ENCODE measurements around the gene FZD2. TPM values are rescaled to one million over a fixed set of nuclear protein-coding genes. Genes with fewer than 3 reads are reported as not detected.
"Not testable (repeated sequence)": the region's sequence is repeated elsewhere in the genome, so short reads cannot be mapped to it uniquely, and the experiment has no call there.

Gene FZD2
- total RNA-seq, 1 experiment from 2014 or later, result 0.55 TPM

- DNase-seq (ENCODE audit: low read depth, low spot score), result no peak
- in situ Hi-C loops (cut with HindIII; ENCODE audit: low pct_unique_long_range_greater_than_20kb, low sequenced_read_pairs), result no loop called here
Observed at GRCh38 chr17:44564429-44564828, 7.1 kb downstream of the FZD2 start.

- DNase-seq (ENCODE audit: low read depth, low spot score), result peak; percentile 27
- in situ Hi-C loops (cut with HindIII; ENCODE audit: low pct_unique_long_range_greater_than_20kb, low sequenced_read_pairs), result no loop called here
Observed at GRCh38 chr17:44565866-44566443, 8.7 kb downstream of the FZD2 start.

GRCh38 chr17:44568311-44568944 lies 11.1 kb downstream of the FZD2 start:
- DNase-seq (ENCODE audit: low read depth, low spot score); in situ Hi-C loops (cut with HindIII; ENCODE audit: low pct_unique_long_range_greater_than_20kb, low sequenced_read_pairs): not testable (repeated sequence)

- in situ Hi-C loops (cut with HindIII; ENCODE audit: low pct_unique_long_range_greater_than_20kb, low sequenced_read_pairs), result no loop called here
- peak; percentile 31 for DNase-seq (ENCODE audit: low read depth, low spot score)
Observed at GRCh38 chr17:44568945-44569858, 11.9 kb downstream of the FZD2 start.

GRCh38 chr17:44572801-44573200 lies 15.5 kb downstream of the FZD2 start:
- in situ Hi-C loops (cut with HindIII; ENCODE audit: low pct_unique_long_range_greater_than_20kb, low sequenced_read_pairs), result no loop called here
- no peak for DNase-seq (ENCODE audit: low read depth, low spot score)

- in situ Hi-C loops (cut with HindIII; ENCODE audit: low pct_unique_long_range_greater_than_20kb, low sequenced_read_pairs), result no loop called here
- no peak for DNase-seq (ENCODE audit: low read depth, low spot score)
Observed at GRCh38 chr17:44575403-44575802, 18.1 kb downstream of the FZD2 start.

GRCh38 chr17:44578947-44579346 lies 21.7 kb downstream of the FZD2 start:
- in situ Hi-C loops (cut with HindIII; ENCODE audit: low pct_unique_long_range_greater_than_20kb, low sequenced_read_pairs), result no loop called here

GRCh38 chr17:44581868-44582267 lies 24.6 kb downstream of the FZD2 start:
- peak; percentile 64 for DNase-seq (ENCODE audit: low read depth, low spot score)
- in situ Hi-C loops (cut with HindIII; ENCODE audit: low pct_unique_long_range_greater_than_20kb, low sequenced_read_pairs), result no loop called here

More at GRCh38 chr17:44578947-44579346, 21.7 kb downstream of the FZD2 start:
- DNase-seq (ENCODE audit: low read depth, low spot score), result no peak

GRCh38 chr17:44584443-44584842 lies 27.2 kb downstream of the FZD2 start:
- in situ Hi-C loops (cut with HindIII; ENCODE audit: low pct_unique_long_range_greater_than_20kb, low sequenced_read_pairs), result no loop called here
- DNase-seq (ENCODE audit: low read depth, low spot score), result no peak

- in situ Hi-C loops (cut with HindIII; ENCODE audit: low pct_unique_long_range_greater_than_20kb, low sequenced_read_pairs), result no loop called here
- DNase-seq (ENCODE audit: low read depth, low spot score), result no peak
Observed at GRCh38 chr17:44585315-44585714, 28.0 kb downstream of the FZD2 start.

- DNase-seq (ENCODE audit: low read depth, low spot score), result peak; percentile 74
- in situ Hi-C loops (cut with HindIII; ENCODE audit: low pct_unique_long_range_greater_than_20kb, low sequenced_read_pairs), result no loop called here
Observed at GRCh38 chr17:44587339-44587738, 30.1 kb downstream of the FZD2 start.

GRCh38 chr17:44589316-44590071 lies 32.2 kb downstream of the FZD2 start:
- in situ Hi-C loops (cut with HindIII; ENCODE audit: low pct_unique_long_range_greater_than_20kb, low sequenced_read_pairs), result no loop called here
- no peak for DNase-seq (ENCODE audit: low read depth, low spot score)

- DNase-seq (ENCODE audit: low read depth, low spot score); in situ Hi-C loops (cut with HindIII; ENCODE audit: low pct_unique_long_range_greater_than_20kb, low sequenced_read_pairs): not testable (repeated sequence)
Observed at GRCh38 chr17:44590072-44590462, 32.8 kb downstream of the FZD2 start.

- in situ Hi-C loops (cut with HindIII; ENCODE audit: low pct_unique_long_range_greater_than_20kb, low sequenced_read_pairs); DNase-seq (ENCODE audit: low read depth, low spot score): not testable (repeated sequence)
Observed at GRCh38 chr17:44590762-44591161, 33.5 kb downstream of the FZD2 start.

GRCh38 chr17:44591206-44591605 lies 33.9 kb downstream of the FZD2 start:
- DNase-seq (ENCODE audit: low read depth, low spot score), result no peak
- in situ Hi-C loops (cut with HindIII; ENCODE audit: low pct_unique_long_range_greater_than_20kb, low sequenced_read_pairs), result no loop called here

- no peak for DNase-seq (ENCODE audit: low read depth, low spot score)
- in situ Hi-C loops (cut with HindIII; ENCODE audit: low pct_unique_long_range_greater_than_20kb, low sequenced_read_pairs), result no loop called here
Observed at GRCh38 chr17:44593156-44593555, 35.9 kb downstream of the FZD2 start.

- in situ Hi-C loops (cut with HindIII; ENCODE audit: low pct_unique_long_range_greater_than_20kb, low sequenced_read_pairs), result no loop called here
- no peak for DNase-seq (ENCODE audit: low read depth, low spot score)
Observed at GRCh38 chr17:44595216-44595775, 38.0 kb downstream of the FZD2 start.

- in situ Hi-C loops (cut with HindIII; ENCODE audit: low pct_unique_long_range_greater_than_20kb, low sequenced_read_pairs), result no loop called here
- DNase-seq (ENCODE audit: low read depth, low spot score), result no peak
Observed at GRCh38 chr17:44598329-44598728, 41.0 kb downstream of the FZD2 start.
